Measurements from ENCODE around the gene RAB30.

The RAB30 gene

GRCh38 chr11:83073884-83074283, 2.2 kb upstream of the RAB30 start:
- Histone ChIP-seq H3K4me1 (ENCODE audit: control insufficient read depth, low read length) (peaks cover 36% of the 10 kb centered on the region), H3K4me3 (ENCODE audit: low read length) (peak overlapping the region; percentile 80), H3K36me3 (ENCODE audit: control insufficient read depth, low read length) (peaks cover 91% of the 10 kb centered on the region), H3K9me3 (ENCODE audit: control insufficient read depth, insufficient read depth, low read length) (no peaks in the 10 kb centered on the region), H3K9me2 (replicated peaks; ENCODE audit: control insufficient read depth, low read length) (no peaks in the 10 kb centered on the region), H4K20me1 (ENCODE audit: control insufficient read depth, insufficient read depth, low read depth, low read length) (no peaks in the 10 kb centered on the region), H3K27ac (ENCODE audit: low read depth, low read length) (peak overlapping the region; percentile 82), H3K4me2 (ENCODE audit: low read length) (peak overlapping the region; percentile 89), H3K79me2 (ENCODE audit: control insufficient read depth, low read length) (peaks cover 81% of the 10 kb centered on the region), H3F3A (ENCODE audit: control insufficient read depth, insufficient read depth) (peaks cover 7% of the 10 kb centered on the region), H3K27me3 (ENCODE audit: control insufficient read depth, low read length) (no peaks in the 10 kb centered on the region)
- TF ChIP-seq CTCF (IDR thresholded peaks at IDR 0.05; ENCODE audit: low read depth, low read length, poor library complexity, severe bottlenecking) (no peak), EZH2phosphoT487 (IDR thresholded peaks at IDR 0.05; ENCODE audit: borderline replicate concordance, low read length) (no peak)

- Histone ChIP-seq H3K4me3 (ENCODE audit: low read length) (peak overlapping the region; percentile 80), H3K36me3 (ENCODE audit: control insufficient read depth, low read length) (peaks cover 91% of the 10 kb centered on the region), H3K27me3 (ENCODE audit: control insufficient read depth, low read length) (no peaks in the 10 kb centered on the region), H3K4me1 (ENCODE audit: control insufficient read depth, low read length) (peaks cover 42% of the 10 kb centered on the region), H3F3A (ENCODE audit: control insufficient read depth, insufficient read depth) (peaks cover 3% of the 10 kb centered on the region), H3K9me3 (ENCODE audit: control insufficient read depth, insufficient read depth, low read length) (no peaks in the 10 kb centered on the region), H4K20me1 (ENCODE audit: control insufficient read depth, insufficient read depth, low read depth, low read length) (no peaks in the 10 kb centered on the region), H3K9me2 (replicated peaks; ENCODE audit: control insufficient read depth, low read length) (no peaks in the 10 kb centered on the region), H3K79me2 (ENCODE audit: control insufficient read depth, low read length) (peaks cover 83% of the 10 kb centered on the region), H3K27ac (ENCODE audit: low read depth, low read length) (peak overlapping the region; percentile 82), H3K4me2 (ENCODE audit: low read length) (peak overlapping the region; percentile 89)
- TF ChIP-seq EZH2phosphoT487 (IDR thresholded peaks at IDR 0.05; ENCODE audit: borderline replicate concordance, low read length) = no peak
- no peak for TF ChIP-seq CTCF (IDR thresholded peaks at IDR 0.05; ENCODE audit: low read depth, low read length, poor library complexity, severe bottlenecking)
Measured at GRCh38 chr11:83073258-83073657, 1.6 kb upstream of the RAB30 start.

DNA sequence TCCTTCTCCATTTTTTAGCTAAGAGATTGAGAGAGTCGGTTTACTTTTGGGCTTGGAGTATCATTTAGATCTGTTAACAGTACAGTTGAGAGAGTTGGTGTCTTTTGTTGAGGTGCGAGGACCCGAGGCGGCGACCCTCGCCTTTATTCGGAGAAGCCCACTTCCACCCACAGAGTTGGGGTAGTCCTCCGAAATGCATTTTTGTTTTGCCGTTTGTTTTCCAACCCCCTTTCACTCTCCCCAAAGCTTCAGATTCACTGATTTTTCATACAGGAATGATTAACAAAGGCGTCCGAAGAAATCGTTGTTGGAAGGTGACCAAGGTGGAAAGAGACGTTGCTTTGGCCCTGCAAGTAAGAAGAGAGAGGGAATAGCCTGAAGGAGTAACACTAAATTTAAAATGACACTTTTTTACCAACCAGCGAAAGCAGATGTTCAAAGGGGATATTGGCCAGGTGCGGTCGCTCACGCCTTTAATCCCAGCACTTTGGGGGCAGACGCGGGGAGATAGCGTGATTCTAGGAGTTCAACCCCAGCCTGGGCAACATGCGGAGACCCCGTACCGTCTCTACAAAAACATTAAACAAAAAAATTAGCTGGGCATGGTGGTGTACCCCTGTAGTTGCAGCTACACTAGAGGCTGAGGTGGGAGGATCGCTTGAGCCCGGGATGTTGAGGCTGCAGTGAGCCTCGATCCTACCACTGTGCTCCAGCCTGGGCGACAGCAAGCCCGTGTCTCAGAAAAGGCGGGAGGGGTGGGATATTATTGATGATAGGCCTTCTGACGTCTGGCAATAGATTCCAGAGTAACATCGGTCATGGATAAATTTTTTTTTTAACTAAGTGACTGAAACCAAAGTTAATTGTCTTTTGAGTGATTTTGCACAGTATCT, 899 bp upstream of the RAB30 start:
- Histone ChIP-seq H3K27me3 (ENCODE audit: control insufficient read depth, low read length) (no peaks in the 10 kb centered on the region), H3K4me1 (ENCODE audit: control insufficient read depth, low read length) (peaks cover 49% of the 10 kb centered on the region), H3K79me2 (ENCODE audit: control insufficient read depth, low read length) (peaks cover 87% of the 10 kb centered on the region), H4K20me1 (ENCODE audit: control insufficient read depth, insufficient read depth, low read depth, low read length) (no peaks in the 10 kb centered on the region), H3K4me2 (ENCODE audit: low read length) (peak overlapping the region; percentile 89), H3K4me3 (ENCODE audit: low read length) (peak overlapping the region; percentile 80), H3F3A (ENCODE audit: control insufficient read depth, insufficient read depth) (no peaks in the 10 kb centered on the region), H3K36me3 (ENCODE audit: control insufficient read depth, low read length) (peaks cover 90% of the 10 kb centered on the region), H3K9me2 (replicated peaks; ENCODE audit: control insufficient read depth, low read length) (no peaks in the 10 kb centered on the region), H3K27ac (ENCODE audit: low read depth, low read length) (peak overlapping the region; percentile 82), H3K9me3 (ENCODE audit: control insufficient read depth, insufficient read depth, low read length) (no peaks in the 10 kb centered on the region)
- no peak for TF ChIP-seq CTCF (IDR thresholded peaks at IDR 0.05; ENCODE audit: low read depth, low read length, poor library complexity, severe bottlenecking)
- TF ChIP-seq EZH2phosphoT487 (IDR thresholded peaks at IDR 0.05; ENCODE audit: borderline replicate concordance, low read length) = no peak

Measured in DOHH2 (cell line).